ENCODE results near the gene ARL8B. TPM values are rescaled to one million over a fixed set of nuclear protein-coding genes. Genes with fewer than 3 reads are reported as not detected.

ARL8B gene
- total RNA-seq, 1 experiment from 2014 or later = 43.8 TPM

GRCh38 chr3:5222283-5223005, 100.4 kb downstream of the ARL8B start:
- H2AFZ ChIP-seq (ENCODE audit: low read length) = no peak overlapping the region
- ATAC-seq (no peak), DNase-seq (no peak)
- H3K4me1 ChIP-seq (ENCODE audit: insufficient read depth, low read length) = no peaks in the 10 kb centered on the region
- H3K27ac ChIP-seq (ENCODE audit: low read length) = no peak overlapping the region
- H3K9ac ChIP-seq (ENCODE audit: low read length) = no peak overlapping the region
- no peaks in the 10 kb centered on the region for H4K20me1 ChIP-seq (ENCODE audit: low read length)
- no peaks in the 10 kb centered on the region for H3K36me3 ChIP-seq (ENCODE audit: low read depth, low read length)
- H3K9me3 ChIP-seq (ENCODE audit: low read length) = no peaks in the 10 kb centered on the region
- H3K9me2 ChIP-seq (replicated peaks; ENCODE audit: low read length) = no peaks in the 10 kb centered on the region
- ChIA-PET POLR2A (ENCODE audit: unreplicated experiment) (no interaction called here), CTCF (no interaction called here)
- no peaks in the 10 kb centered on the region for H3K27me3 ChIP-seq (ENCODE audit: low read length)
- intact Hi-C loops (cut with micrococcal nuclease) = loop anchor here (10.0 kb wide), 2 partner anchors 202 to 1582 kb away; no protein-coding TSS in a partner anchor
- H3K4me3 ChIP-seq (ENCODE audit: low read length) = no peak overlapping the region
- BruUV-seq (replicated peaks) = no TSS peak
- no peak overlapping the region for H3K4me2 ChIP-seq (ENCODE audit: low read length)
- TF ChIP-seq CTCF (conservative IDR thresholded peaks at IDR 0.05; ENCODE audit: low read depth, low read length) = no peak
- no peaks in the 10 kb centered on the region for H3F3A ChIP-seq (ENCODE audit: low read length, unreplicated experiment)
- no peaks in the 10 kb centered on the region for H3K79me2 ChIP-seq (ENCODE audit: low read length)

GRCh38 chr3:5226783-5227182, 104.7 kb downstream of the ARL8B start:
- no peak overlapping the region for H3K4me2 ChIP-seq (ENCODE audit: low read length)
- 0 out of 2 replicates have a peak, but pooled peaks cover 3% of the 10 kb centered on the region for H3K4me1 ChIP-seq (ENCODE audit: insufficient read depth, low read length)
- BruUV-seq (replicated peaks) = no TSS peak
- ATAC-seq (peak; percentile 8; the same call in 1 of the 2 replicates), DNase-seq (peak; percentile 64)
- no peak overlapping the region for H3K27ac ChIP-seq (ENCODE audit: low read length)
- no peaks in the 10 kb centered on the region for H3F3A ChIP-seq (ENCODE audit: low read length, unreplicated experiment)
- no peaks in the 10 kb centered on the region for H4K20me1 ChIP-seq (ENCODE audit: low read length)
- H3K9me3 ChIP-seq (ENCODE audit: low read length) = no peaks in the 10 kb centered on the region
- H3K9ac ChIP-seq (ENCODE audit: low read length) = no peak overlapping the region
- H2AFZ ChIP-seq (ENCODE audit: low read length) = no peak overlapping the region
- H3K27me3 ChIP-seq (ENCODE audit: low read length) = no peaks in the 10 kb centered on the region
- H3K4me3 ChIP-seq (ENCODE audit: low read length) = no peak overlapping the region
- TF ChIP-seq CTCF (conservative IDR thresholded peaks at IDR 0.05; ENCODE audit: low read depth, low read length) = peak; percentile 79
- TF ChIP-seq EZH2phosphoT487 (IDR thresholded peaks at IDR 0.05; ENCODE audit: borderline replicate concordance, low read length) = no peak
- ChIA-PET POLR2A (ENCODE audit: unreplicated experiment) (no interaction called here), CTCF (interaction anchor here (0.6 kb wide), 1 partner anchor 389 kb away, joined by 4 read pairs; no protein-coding TSS in a partner anchor)
- intact Hi-C loops (cut with micrococcal nuclease) = loop anchor here (2.0 to 10.0 kb wide), 3 partner anchors 78 to 1578 kb away; no protein-coding TSS in a partner anchor
- no peaks in the 10 kb centered on the region for H3K36me3 ChIP-seq (ENCODE audit: low read depth, low read length)
- no peaks in the 10 kb centered on the region for H3K9me2 ChIP-seq (replicated peaks; ENCODE audit: low read length)
- H3K79me2 ChIP-seq (ENCODE audit: low read length) = no peaks in the 10 kb centered on the region

- no peak for DNase-seq
- no peak for TF ChIP-seq CTCF (conservative IDR thresholded peaks at IDR 0.05; ENCODE audit: low read depth, low read length)
- ATAC-seq = no peak
- H3K4me2 ChIP-seq (ENCODE audit: low read length) = no peak overlapping the region
- no peaks in the 10 kb centered on the region for H3F3A ChIP-seq (ENCODE audit: low read length, unreplicated experiment)
- H4K20me1 ChIP-seq (ENCODE audit: low read length) = no peaks in the 10 kb centered on the region
- no peaks in the 10 kb centered on the region for H3K9me3 ChIP-seq (ENCODE audit: low read length)
- H2AFZ ChIP-seq (ENCODE audit: low read length) = no peak overlapping the region
- intact Hi-C loops (cut with micrococcal nuclease) = loop anchor here (2.0 to 10.0 kb wide), 3 partner anchors 77 to 1577 kb away; no protein-coding TSS in a partner anchor
- no peaks in the 10 kb centered on the region for H3K27me3 ChIP-seq (ENCODE audit: low read length)
- POLR2A ChIA-PET (ENCODE audit: unreplicated experiment) = no interaction called here
- no peaks in the 10 kb centered on the region for H3K9me2 ChIP-seq (replicated peaks; ENCODE audit: low read length)
- H3K79me2 ChIP-seq (ENCODE audit: low read length) = no peaks in the 10 kb centered on the region
- H3K4me3 ChIP-seq (ENCODE audit: low read length) = no peak overlapping the region
- no TSS peak for BruUV-seq (replicated peaks)
- H3K36me3 ChIP-seq (ENCODE audit: low read depth, low read length) = no peaks in the 10 kb centered on the region
- H3K4me1 ChIP-seq (ENCODE audit: insufficient read depth, low read length) = peaks cover 11% of the 10 kb centered on the region
- CTCF ChIA-PET = no interaction called here
- H3K9ac ChIP-seq (ENCODE audit: low read length) = no peak overlapping the region
- H3K27ac ChIP-seq (ENCODE audit: low read length) = no peak overlapping the region
Measured at GRCh38 chr3:5227812-5228211, 105.7 kb downstream of the ARL8B start.

Data from PC-3 (cell line).